Left forelimb (tissue), 1 donor: ENCODE data around the gene LDB2.

Experiments used
- DNase-seq: peaks from one replicate; pipeline ENCODE4 v3.0.0-alpha.2; 2018; ENCODE audit warnings: low spot score

LDB2 gene

GRCh38 chr4:16884673-16885460, 13.6 kb downstream of the LDB2 start:
- no peak for DNase-seq

- DNase-seq = no peak
These were observed 14.6 kb downstream of the LDB2 start for GRCh38 chr4:16883806-16884205.

GRCh38 chr4:16881151-16881884, 17.1 kb downstream of the LDB2 start:
- DNase-seq = no peak

- no peak for DNase-seq
These were observed 23.0 kb downstream of the LDB2 start for GRCh38 chr4:16875487-16875886.

- no peak for DNase-seq
These were observed 28.7 kb downstream of the LDB2 start for GRCh38 chr4:16869594-16870245.

GRCh38 chr4:16868674-16869073, 29.8 kb downstream of the LDB2 start:
- DNase-seq = no peak

GRCh38 chr4:16867827-16868226, 30.6 kb downstream of the LDB2 start:
- DNase-seq = no peak

- no peak for DNase-seq
These were observed 31.5 kb downstream of the LDB2 start for GRCh38 chr4:16866974-16867373.

GRCh38 chr4:16865897-16866283, 32.6 kb downstream of the LDB2 start:
- no peak for DNase-seq

- DNase-seq = no peak
These were observed 33.1 kb downstream of the LDB2 start for GRCh38 chr4:16865209-16865896.

- no peak for DNase-seq
These were observed 34.2 kb downstream of the LDB2 start for GRCh38 chr4:16864199-16864598.

- DNase-seq = no peak
These were observed 35.7 kb downstream of the LDB2 start for GRCh38 chr4:16862697-16863096.

GRCh38 chr4:16860516-16860915, 37.9 kb downstream of the LDB2 start:
- DNase-seq = no peak

GRCh38 chr4:16859031-16859430, 39.4 kb downstream of the LDB2 start:
- no peak for DNase-seq

- no peak for DNase-seq
These were observed 40.1 kb downstream of the LDB2 start for GRCh38 chr4:16858275-16858752.

- DNase-seq = no peak
These were observed 41.0 kb downstream of the LDB2 start for GRCh38 chr4:16857425-16857824.

GRCh38 chr4:16853640-16854039, 44.8 kb downstream of the LDB2 start:
- DNase-seq = no peak

GRCh38 chr4:16852644-16853043, 45.8 kb downstream of the LDB2 start:
- no peak for DNase-seq

- DNase-seq = no peak
These were observed 46.2 kb downstream of the LDB2 start for GRCh38 chr4:16852228-16852627.

GRCh38 chr4:16846540-16847117, 51.8 kb downstream of the LDB2 start:
- no peak for DNase-seq

GRCh38 chr4:16844816-16845586, 53.4 kb downstream of the LDB2 start:
- no peak for DNase-seq
